NCI-H187 treated with DMSO at 0.1 percent for 48 hours (cell line): ENCODE results near the gene ABCC2.
"Not testable (repeated sequence)": the region's sequence is repeated elsewhere in the genome, so short reads cannot be mapped to it uniquely, and the experiment has no call there.

Experiments used
- DNase-seq: peaks from one replicate; lab custom pipeline; 2025; lab: John Stamatoyannopoulos, UW

The ABCC2 gene

DNA sequence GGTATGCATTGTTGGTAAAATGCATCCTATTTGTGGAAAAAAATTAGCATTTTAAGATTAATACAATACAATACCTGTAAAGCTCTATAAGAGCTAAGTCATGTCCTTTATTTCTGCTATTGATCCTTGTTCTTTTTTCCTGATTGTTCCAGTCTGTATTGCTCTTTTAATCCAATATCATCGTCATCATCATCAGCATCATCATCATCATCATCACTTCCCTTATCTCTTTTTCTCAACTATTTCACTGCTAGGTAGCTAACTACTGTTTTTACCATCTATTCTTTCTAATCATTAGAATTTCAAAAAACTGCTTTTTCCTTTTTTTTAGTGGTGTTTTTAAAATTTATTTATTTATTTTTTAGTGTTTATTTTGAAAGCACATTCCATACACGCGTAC lies 71.2 kb downstream of the ABCC2 start:
- DNase-seq = no peak

DNA sequence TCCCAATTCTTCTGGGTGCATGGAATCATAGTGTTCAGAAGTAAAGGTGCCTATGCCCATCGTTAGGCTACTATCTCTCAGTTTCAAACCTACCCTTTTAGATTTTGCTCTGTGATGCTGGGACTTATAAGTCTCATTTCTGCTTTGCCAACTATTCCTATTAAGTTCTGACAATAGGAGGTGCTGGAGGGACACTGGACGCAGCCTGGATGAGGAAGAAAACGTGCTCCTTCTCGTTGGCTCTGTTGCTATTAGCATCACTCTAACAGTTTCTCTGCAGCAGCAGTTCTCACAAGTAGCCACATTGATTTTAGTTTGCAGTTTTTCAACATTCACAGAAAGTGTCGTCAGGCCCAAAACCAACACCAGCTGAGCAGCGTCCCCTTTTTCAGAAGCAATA lies 72.4 kb downstream of the ABCC2 start:
- no peak for DNase-seq

DNA sequence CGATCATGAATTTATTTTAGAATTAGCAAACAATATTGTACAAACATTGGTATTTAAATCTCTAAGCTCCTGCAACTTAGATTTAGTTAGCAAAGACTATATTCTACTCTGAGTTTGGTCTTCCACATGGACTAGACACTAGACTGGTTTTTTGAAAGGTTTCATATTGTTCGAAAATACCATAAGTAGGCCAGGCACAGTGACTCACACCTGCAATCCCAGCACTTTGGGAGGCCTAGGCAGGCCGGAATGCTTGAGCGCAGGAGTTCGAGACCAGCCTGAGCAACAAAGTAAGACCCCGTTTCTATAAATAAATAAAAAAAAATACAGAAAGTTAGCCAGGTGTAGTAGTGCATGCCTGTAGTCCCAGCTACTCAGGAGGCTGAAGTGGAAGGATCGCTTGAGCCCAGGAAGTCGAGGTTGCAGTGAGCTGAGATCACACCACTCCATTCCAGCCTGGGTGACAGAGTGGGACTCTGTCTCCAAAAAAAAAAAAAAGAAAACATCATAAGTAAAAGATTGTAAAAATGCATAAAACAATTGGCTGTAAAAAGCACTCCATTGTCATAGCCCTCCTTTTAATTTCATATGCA lies 73.1 kb downstream of the ABCC2 start:
- DNase-seq = no peak

DNA sequence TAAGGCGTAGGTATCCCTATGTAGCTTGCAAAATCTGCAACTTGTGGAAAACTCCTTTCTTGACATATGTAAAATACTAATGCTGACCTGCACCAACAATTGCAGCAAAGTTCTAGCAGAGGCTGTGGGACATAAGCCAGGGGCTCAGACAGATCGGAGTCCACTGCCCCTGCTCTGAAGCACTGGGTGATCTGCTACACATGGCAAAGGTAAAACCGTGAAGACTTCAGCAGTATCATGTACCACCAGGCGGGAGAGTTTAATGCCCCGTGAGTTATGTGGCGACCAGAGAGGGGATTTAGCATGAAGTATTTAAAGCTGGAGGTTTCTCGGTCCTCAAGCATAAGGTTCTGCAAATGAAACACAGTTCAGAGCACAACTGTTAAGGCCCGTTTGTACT lies 76.4 kb downstream of the ABCC2 start:
- no peak for DNase-seq

DNA sequence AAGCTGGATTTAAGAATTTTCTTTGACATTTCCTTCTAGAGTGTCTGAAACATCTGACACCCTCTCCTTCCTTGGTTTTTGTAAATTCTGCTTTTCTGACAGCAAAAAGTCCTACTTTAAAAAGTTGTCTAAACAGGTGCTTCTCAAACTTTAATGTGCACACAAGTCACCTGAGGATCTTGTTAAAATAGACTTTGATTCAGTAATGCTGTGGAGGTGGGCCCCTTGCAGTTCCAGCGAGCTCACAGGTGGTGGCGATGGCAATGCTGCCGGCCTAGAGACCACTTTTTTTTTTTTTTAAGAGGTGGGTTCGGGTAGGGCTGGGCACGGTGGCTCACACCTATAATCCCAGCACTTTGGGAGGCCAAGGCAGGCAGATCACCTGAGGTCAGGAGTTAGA lies 77.1 kb downstream of the ABCC2 start:
- DNase-seq = no peak

DNA sequence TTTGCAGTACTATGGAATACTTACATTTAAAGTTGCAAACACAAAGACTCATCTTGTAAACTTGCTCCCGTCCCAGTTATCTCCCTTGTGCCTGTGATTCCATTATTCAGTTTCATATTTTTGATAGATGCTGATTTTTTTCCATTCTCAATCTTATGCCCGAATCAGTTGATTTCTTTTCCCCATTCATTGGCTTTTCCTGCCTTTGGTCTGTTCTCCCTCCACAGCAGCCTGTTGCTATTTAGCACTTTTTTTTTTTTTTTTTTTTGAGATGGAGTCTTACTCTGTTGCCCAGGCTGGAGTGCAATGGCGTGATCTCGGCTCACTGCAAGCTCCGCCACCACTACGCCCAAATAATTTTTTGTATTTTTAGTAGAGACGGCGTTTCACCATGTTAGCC lies 78.0 kb downstream of the ABCC2 start:
- no peak for DNase-seq

DNA sequence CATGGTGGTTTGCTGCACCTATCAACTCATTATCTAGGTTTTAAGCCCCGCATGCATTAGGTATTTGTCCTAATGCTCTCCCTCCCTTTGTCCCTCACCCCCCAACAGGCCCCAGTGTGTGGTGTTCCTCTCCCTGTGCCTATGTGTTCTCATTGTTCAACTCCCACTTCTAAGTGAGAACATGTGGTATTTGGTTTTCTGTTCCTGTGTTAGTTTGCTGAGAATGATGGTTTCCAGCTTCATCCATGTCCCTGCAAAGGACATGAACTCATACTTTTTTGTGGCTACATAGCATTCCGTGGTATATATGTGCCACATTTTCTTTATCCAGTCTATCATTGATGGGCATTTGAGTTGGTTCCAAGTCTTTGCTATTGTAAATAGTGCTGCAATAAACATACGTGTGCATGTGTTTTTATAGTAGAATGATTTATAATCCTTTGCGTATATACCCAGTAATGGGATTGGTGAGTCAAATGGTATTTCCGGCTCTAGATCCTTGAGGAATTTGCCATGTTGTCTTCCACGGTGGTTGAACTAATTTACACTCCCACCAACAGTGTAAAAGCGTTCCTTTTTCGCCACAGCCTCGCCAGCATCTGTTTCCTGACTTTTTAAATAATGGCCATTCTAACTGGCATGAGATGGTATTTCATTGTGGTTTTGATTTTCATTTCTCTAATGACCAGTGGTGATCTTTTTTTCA lies 81.2 kb downstream of the ABCC2 start:
- DNase-seq = not testable (repeated sequence)

DNA sequence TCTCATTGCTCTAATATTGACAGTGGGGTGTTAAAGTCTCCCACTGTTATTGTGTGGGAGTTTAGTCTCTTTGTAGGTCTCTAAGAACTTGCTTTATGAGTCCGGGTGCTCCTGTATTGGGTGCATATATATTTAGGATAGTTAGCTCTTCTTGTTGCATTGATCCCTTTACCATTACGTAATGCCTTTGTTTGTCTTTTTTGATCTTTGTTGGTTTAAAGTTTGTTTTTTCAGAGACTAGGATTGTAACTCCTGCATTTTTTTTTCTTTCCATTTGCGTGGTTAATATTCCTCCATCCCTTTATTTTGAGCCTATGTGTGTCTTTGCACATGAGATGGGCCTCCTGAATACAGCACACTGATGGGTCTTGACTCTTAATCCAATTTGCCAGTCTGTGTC lies 84.8 kb downstream of the ABCC2 start:
- not testable (repeated sequence) for DNase-seq

DNA sequence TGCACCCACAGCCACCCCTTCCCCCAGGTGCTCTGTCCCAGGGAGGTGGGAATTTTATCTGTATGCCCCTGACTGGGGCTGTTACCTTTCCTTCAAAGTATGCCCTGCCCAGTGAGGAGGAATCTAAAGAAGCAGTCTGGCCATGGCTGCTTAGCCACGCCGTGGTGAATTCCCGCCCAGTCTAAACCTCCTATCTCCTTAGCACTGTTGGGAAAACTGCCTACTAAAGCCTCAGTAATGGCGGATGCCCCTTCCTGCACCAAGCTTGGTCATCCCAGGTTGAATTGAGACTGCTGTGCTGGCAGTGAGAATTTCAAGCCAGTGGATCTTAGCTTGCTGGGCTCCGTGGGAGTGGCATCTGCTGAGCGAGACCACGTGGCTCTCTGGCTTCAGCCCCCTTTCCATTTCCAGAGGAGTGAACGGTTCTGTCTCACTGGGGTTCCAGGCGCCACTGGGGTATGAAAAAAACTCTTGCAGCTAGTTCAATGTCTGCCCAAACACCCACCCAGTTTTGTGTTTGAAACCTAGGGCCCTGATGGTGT lies 87.2 kb downstream of the ABCC2 start:
- no peak for DNase-seq

DNA sequence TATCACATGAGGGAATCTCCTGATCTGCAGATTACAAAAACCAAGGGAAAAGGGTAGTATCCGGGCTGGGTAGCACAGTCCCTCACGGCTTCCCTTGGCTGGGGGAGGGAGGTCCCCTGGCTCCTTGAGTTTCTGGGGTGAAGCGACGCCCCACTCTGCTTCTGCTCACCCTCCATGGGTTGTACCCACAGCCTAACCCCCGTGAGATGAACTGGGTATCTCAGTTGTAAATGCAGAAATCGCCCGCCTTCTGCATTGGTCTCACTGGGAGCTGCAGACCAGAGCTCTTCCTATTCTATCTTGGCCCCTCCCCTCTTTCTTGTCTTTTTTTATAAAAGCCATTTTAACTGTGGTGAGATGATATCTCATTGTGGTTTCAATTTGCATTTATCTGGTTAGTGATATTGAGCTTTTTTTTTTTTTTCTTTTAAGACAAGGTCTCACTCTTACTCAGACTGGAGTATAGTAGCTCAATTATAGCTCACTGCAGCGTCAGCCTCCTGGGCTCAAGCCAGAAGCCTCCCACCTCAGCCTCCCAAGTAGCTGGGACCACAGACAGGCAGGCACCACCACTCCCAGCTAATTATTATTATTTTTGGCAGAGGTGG lies 87.8 kb downstream of the ABCC2 start:
- DNase-seq = no peak

DNA sequence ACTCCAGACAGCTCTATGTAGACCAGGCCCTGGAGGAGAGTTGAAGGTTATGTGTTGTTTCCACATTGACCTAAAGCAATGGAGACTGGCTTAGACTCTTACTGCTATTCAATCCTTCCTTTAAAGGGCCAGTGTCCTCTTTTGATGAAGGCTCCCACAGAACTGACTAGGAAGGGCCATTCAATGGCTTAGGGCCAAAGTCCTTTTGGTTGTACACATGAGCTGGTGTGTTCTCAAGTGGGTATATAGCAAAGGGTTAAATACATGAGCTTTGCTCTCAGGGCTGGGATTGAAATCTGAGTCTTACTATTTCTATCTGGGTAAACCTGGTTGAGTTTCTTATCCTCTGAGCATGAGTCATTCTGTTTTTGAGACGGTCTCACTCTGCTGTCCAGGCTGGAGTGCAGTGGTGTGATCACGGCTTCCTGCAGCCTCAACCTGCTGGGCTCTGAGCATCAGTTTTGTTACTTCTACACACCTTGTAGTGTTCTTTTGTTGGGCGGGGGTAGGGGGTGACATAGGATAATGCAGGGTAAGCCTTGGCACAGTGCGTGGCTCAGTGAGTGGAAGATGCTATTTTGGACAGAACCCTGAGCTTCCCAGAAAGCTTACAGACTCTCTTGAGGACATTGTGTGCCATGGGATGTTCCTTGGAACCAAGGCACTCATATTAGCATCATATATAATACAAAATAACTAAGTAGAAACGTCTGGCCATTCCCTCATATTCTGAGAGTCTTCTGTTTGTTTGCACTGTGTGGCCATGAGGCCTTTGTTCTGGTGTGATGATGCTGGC lies 90.1 kb downstream of the ABCC2 start:
- DNase-seq = no peak

DNA sequence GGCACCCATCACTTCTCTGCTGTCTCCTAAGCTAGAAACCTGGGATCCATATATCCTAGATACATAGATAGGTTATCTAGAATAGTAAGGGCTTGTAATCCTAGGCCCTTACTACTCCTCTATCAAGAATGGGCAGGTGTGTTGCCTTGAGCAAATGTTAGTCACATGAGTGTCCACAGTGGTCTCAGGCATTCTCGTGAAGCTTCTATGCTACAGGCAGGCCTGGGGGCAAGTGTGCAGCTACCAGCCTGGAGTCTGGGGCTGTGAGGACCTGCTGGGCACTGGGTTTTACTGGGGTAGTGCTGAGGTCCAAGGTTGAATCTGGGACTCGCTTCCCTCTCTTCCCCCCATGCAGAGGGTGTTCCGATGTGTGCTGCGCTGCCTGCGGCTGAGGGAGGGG lies 91.4 kb downstream of the ABCC2 start:
- DNase-seq = no peak

DNA sequence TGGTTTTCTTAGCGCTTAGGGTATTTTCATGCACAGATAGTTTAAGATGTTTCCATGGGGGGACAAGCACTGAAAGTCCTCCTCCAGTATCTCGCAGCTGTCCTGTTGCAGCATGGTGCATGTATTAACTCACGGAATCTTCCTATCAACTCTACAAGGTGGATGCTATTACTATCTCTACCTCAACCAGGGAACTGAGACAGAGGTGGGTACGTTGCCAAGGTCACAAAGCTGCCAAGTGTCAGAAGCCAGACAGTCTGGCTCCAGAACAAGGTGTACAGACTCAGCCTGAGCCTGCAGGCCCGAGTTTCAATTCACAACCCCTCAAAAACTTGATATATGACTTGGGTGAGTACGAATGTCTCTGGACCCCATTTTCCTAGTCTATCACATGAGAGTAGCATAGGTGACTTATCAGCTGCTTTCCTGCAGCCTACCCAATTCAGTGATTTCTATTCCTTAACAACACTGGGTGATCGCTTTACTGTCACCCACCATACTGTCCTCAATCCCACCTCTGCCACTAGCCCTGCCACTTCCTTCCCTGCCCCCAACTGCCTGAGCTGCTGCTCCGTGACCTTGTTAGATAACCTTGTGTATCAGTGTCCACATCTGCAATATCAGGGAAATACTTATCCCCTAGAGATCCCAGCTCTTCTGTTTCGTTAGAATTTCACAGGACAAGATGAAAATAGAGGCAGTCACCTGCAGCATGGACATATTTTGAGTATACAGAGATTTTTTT lies 92.1 kb downstream of the ABCC2 start:
- DNase-seq = no peak

DNA sequence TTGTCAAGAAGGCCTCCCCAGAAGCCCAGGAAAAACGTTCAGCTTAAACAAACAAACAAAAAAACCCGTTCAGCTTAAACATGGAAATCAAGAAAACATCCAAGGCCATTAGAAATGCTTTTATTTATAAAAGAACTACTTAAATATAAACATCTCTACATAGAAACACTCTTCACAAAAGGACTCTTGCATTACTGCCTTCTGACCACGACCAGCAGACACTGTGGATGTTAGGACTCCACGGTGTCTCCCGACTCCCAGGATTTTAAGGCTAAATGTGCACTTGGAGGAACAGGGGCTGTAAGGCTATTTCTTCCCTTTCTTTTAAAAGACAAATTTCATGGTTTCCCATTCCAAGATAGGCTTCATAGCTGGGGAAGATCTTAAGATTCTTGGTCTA lies 93.0 kb downstream of the ABCC2 start:
- no peak for DNase-seq

DNA sequence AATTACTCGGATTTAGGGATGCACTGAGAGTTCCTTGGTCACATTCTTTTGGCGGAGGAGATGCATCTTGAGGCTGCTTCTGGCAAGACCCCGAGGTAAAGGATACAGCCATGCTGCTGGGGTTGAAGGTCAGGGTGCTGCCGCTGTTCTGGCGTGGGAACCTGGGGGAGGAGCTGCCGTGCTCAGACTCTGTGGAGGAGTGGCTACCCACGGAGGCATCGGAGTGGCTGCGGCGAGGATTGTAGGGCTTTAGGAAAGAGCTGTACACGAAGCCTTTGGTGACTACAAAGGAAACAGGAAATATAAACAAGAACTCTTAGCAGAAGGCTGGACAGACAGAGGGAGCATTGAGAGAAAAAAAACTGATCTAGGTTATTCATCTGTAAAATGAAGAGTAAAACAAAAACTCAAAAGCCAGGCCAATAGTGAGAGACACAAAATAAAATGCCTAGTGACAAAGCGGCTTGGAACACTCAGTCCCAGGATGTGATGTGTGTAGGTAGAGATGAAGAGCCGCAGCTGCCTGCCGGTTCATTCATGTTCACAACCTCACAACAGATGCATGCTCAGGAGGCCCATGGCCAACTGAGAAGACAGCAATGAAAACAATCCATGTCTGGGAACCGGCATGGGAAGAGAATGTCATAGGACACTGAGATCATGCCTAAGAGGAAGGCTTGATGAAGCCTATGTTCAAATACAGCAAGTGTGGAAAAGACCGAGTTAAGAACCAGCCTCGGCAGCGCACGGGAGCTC lies 97.8 kb downstream of the ABCC2 start:
- DNase-seq = no peak

DNA sequence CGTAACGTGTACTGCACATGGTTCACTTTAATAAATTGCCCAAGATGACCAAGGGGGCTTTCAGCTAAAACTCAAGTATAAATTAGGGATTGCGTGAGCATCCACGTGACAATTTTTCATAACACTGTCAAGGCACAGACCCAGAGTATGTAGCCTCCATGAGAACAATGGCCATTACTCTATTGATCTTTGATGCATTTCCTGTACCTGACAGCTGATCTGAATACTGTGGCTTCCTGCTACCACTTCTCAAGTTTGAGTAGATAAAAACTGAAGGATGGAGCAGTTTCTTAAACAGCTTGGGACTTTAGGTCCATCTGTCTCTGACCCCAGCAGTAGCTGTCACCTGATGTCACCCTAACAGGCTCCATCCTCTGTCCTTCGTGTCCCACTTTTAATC lies 98.9 kb downstream of the ABCC2 start:
- DNase-seq = no peak

DNA sequence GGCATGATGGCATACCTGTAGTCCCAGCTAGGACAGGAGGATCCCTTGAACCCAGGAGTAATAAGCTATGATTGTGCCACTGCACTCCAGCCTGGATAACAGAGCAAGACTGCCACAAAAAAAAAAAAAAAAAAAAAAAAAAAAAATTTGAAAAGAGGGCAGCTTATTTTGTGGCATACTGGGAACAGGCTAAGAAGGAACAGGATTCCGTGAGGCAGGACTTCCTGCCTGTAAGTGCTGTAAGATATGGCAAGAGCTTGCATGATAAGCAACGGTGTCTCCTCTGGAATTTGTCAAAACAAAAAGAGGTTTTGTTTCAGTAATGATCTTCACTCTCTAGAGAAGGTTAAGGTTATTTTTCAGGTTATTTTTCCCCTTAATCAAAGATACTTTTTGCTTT lies 101.1 kb downstream of the ABCC2 start:
- no peak for DNase-seq

DNA sequence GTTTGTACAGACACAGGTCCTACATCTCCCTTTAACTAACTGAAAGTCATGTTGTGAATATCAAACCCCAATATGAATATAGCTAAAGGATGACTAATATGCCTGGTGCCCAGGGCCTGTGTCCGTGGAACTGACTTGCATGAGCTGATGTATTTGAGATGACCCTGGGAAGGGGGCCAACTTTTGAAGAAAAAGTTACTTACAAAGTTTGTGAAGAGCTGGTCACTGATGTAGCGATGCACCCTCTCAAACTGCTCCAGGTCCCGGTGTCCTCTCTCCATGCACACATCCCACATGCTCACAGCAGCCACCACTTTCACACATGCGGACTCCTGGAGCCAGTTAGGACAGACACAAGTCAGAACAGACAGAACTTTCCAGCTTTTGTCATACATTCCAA lies 106.2 kb downstream of the ABCC2 start:
- no peak for DNase-seq

DNA sequence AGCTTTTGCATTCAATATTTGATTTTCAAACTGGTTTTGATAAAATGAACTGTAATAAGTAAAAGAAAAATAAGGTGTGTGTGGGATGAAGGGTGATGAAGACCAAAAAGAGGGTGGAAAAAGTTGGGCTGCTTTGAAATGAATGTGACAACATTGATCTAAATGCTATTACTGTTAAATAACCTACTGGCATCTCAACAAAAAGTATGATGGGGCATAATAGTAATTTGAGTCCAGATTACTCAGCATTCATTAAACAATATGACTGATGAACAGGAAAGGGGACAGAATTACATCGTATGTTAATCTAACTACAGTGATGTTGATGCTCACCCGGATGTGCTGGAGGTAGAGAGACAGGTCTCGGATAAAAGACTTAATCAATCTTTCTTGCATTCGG lies 112.2 kb downstream of the ABCC2 start:
- DNase-seq = no peak

DNA sequence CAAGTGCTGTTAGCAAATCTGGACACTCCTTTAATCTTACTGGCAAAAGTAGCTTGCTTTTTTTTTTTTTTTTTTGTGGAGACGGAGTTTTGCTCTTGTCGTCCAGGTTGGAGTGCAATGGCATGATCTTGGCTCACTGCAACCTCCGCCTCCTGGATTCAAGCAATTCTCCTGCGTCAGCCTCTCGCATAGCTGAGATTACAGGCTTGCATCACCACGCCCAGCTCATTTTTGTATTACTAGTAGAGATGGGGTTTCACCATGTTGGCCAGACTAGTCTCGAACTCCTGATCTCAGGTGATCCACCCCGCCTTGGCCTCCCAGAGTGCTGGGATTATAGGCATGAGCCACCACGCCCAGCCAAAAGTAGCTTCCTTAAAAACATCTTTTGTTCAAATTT lies 112.6 kb downstream of the ABCC2 start:
- DNase-seq = not testable (repeated sequence)

DNA sequence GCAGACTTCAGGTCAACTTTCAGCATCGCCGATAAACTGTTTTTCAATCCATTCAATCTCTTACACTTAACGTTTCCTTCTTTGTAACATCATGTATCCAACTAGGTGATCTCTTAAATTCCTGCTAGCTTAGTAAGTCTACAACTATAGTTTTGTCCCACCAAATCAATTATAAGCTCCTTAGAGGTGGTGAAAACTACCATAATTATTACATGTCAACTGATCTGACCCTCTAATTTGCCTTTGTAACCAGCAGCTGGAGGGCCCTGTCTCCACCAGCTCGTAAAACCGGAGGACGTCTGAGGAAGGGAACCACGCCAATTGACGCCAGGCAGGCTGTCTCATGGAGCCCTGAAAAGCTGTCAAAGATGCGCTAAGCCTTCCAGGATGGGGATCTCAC lies 113.4 kb downstream of the ABCC2 start:
- no peak for DNase-seq
